GM18867 (cell line): Measurements from ENCODE around the gene MRPL21.

Experiments used
- ATAC-seq: cut with Tn5 transposase; IDR thresholded peaks from one replicate; pipeline ENCODE4 v1.9.1; 2021; ENCODE audit warnings: mild to moderate bottlenecking, moderate library complexity; ENCODE audit not compliant: unreplicated experiment

The MRPL21 gene

DNA sequence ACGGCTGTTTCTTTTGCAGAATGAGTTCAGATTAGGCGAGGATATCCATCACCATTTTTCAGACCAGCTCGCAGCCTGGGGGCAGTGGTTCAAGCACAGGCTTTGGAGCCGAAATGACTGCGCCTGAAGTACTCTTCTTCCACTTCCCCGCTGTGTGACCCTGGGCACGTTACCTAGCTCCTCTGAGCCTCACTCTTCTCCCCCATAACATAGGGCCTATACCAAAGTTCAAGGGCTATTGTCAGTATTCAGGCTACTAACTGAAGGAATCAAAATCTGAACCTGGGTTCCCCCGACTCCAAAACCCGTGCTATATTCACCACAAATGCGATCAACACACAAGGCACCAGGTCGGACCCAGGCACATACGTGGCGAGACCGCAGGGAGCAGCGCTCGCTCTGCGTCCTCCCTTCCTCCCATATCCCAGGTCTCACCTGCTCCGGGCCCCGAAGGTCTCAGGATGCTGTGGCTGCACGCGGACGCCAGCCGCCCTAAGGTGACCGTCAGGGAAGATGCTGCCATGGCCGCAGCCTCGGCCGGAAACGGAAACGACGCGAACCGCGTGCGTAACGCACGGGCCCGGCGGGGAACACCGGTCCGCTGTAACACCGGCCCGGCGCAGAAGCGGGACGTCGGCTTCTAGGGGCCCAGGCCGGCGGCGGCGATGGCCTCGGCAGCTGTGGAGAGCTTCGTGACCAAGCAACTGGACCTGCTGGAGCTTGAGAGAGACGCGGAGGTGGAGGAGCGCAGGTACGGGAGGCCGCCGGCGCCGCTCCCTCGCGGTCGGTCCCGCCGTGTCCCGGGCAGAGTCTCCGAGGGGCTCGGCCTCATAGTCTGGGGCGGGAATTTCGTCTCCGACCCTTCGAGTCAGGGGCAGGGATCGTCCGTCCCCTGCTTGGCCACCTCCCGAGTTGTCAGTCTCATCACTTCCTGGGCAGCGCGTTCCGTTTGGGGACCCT is at the start of gene MRPL21, which contains the start of gene IGHMBP2:
Gene MRPL21 (minus strand): TSS at position 545 of the 960 bp plus-strand sequence. CDS start 22 bp downstream, at position 523.
Gene IGHMBP2 (plus strand): TSS at position 604 of the 960 bp plus-strand sequence. CDS start 62 bp downstream, at position 666.
- peak; percentile 84 for ATAC-seq

DNA sequence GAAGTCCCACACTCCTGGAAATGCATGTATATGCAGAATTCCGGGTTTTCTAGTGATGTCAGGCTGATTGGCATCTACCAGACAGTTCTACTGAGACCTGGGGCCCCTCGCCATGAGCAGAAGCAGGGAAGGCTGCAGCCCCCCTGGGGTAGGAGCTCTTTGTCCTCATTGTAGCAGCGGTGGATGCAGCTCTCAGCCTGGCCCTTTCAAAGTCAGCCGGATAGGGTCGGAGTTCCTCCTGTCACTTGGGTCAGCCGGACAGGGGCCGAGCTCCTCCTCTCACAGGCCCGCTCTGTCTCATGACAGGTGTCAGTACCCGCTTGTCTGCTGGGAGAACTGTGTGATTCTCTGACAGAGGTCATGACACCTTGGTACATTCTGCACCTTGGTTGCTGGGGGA is 47.1 kb upstream of the MRPL21 start:
- ATAC-seq = no peak

DNA sequence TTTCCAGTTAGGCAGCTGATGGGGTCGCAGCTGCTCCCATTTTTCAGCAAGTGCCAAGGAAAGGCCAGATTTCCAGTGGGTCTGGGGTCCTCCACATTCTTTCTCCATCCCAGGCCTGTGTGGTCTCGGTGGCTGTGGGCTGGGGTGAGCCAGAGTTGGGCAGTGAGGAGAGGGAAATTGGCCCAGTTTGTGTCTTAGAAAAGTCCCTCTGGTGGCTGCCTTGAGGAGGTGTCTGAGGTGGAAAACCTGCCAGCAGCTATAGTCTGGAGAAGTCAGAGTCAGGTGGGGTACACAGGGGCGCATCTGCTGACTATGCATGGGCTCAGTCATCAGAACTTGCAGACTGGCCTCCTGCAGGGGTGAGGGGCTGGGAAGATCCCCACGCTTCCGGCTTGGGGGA is 46.6 kb upstream of the MRPL21 start:
- ATAC-seq = no peak

DNA sequence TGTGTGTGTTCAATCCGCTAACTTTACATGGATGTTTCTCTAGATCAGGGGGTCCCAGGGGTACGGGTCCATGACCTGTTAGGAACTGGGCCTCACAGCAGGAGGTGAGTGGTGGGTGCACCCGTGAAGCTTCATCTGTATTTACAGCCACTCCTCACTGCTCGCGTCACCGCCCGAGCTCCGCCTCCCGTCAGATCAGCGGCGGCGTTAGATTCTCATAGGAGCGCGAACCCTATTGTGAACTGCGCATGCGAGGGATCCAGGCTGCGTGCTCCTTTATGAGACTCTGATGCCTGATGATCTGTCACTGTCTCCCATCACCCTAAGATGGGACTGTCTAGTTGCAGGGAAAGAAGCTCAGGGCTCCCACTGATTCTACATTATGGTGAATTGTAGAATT is 45.3 kb upstream of the MRPL21 start:
- no peak for ATAC-seq

DNA sequence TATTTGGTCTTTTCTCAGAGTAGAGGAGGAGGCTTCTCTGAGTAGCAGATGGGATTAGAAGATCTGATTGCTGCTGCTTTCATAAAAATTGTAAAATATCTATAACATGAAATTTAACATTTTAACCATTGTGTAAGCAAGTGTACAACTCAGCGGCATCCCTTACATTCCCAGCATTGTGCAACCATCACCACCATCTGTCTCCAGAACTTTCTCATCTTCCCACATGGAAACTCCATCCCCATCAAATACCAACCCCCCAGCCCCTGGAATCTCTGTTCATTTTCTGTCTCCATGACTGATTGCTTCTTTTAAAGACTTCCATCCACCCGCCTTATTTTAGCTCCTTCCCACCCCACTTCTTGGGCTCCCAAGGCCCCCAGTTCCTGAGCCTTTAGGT is 44.9 kb upstream of the MRPL21 start:
- no peak for ATAC-seq

DNA sequence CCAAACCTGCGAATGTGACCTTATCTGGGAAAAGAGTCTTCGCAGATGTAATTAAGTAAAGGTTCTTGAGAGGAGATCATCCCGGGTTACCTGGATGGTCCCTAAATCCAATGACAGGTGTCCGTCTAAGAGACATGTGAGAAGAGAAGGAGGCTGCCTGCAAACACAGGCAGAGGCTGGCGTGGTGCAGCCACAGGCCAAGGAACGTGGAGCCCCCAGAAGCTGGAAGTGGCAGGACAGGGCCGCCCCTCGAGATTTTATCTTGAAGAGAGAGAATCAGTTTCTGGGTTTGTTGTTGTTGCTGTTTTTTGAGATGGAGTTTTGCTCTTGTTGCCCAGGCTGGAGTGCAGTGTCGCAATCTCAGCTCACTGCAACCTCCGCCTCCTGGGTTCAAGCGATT is 43.5 kb upstream of the MRPL21 start:
- ATAC-seq = no peak

DNA sequence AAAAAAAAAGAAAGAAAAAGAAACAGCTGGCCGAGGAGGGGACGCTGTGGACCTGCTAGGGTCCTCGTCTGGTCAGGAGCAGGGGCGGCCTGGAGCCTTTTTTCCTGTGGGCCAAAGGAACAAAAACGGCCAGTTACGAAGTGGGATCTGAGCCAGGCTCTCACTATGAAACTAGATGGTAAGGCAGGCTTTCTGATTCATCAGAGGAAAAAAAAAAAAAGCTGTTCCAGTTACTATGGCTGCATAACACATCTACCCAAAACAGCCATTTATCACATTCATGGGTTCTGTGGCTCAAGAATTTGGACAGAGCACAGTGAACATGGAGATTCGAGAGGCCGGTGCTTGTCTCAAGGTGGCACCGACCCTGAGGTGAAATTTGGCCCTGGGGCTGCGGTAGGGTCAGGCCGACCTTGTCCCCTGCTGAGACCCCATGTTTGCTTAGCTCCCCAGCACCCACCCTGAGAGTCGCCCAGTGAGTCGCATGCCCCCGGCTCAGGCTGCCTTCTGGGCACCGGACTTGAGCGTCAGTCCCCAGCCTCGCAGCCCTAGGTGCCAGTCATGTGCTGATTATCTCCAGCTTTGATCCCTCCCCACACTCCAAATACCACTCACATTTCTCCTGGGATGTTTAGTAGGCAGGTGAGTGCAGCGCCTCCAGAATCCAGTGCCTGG is 42.9 kb upstream of the MRPL21 start:
- ATAC-seq = no peak

DNA sequence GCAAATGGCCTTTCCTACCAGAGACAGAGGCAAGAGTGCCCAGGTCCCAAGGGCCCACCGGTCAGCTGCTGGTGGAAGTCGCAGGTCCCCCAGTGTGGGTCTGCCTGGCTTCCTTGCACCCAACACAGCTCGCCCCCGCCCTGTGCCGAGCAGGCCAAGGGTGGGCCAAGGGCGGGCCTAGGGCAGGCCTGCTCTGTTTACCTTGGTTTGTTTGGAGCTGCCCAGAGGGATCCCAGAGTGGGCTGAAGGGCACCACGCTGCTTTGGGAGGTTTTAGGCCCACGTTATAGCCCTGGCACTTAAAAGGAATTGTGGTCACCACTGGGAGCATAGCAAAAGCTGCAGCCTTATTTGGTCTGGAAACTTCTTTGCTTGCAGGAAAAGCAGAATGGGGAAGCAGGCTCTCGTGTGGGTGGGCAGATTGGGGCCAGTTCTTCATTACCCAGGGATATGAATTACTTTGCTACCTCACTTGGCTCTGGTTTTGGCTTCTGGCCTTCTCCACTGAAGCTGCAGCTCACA is 39.2 kb upstream of the MRPL21 start:
- ATAC-seq = no peak

DNA sequence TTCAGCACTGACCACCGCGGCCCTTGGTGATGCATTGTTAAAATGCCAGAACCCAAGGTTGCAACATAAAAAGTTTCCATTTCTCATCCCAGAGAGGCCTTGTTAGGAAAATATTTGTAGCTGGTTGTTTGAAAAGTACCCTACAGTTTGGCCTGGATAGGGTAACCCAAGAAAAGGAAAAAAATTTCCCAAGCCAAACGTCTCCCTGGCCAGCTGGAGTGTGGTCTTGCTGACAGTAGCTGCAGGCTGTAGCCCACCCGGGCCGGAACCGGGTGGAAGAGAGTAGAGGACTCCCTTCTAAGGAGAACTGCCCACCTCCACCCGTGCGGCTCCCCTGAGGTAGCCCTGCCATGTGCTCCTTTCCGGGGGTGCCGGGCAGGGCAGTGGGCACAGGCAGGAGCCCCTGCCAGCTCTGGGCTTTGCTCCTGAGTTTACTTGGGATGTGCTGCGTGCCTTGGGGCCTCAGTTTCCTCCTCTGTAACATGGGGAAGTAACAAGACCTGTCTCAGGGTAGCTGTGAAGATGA is 38.5 kb upstream of the MRPL21 start:
- no peak for ATAC-seq

DNA sequence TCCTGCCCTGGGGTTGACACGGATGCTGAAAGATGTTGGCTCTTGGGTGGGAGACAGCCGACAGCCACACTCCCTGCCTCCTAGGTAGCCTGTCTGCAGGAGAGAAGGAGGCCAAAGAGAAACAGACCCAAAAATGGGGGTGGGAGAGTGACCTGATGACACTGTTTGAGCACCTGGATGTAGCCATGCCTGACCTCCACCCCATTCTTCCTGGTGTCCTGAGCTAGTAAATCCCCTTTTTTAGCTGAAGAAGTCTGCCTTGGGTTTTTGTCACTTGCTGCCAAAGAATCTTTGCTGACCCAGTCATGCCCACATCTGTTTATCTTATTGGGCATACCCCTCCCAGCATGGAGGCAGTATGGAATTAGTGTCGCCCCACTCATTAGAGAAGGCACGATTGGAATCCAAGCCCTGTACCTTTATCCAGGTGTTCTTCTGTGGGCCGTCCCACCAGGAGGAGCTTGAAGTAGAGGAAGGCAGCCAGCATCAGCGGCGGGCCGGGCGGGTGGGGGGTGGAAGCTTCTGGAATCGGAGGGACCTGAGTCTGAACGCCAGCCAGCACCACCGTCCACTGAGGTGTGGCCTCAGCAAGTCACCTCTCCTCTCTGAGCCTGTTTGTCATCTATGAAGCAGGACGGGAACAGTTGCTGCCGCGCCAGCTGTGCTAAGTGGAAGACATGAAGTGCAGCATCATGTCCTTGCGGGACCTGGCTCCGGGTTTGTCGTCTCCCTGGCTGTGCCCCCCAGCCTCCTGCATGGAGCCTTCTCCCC is 37.9 kb upstream of the MRPL21 start:
- ATAC-seq = no peak

DNA sequence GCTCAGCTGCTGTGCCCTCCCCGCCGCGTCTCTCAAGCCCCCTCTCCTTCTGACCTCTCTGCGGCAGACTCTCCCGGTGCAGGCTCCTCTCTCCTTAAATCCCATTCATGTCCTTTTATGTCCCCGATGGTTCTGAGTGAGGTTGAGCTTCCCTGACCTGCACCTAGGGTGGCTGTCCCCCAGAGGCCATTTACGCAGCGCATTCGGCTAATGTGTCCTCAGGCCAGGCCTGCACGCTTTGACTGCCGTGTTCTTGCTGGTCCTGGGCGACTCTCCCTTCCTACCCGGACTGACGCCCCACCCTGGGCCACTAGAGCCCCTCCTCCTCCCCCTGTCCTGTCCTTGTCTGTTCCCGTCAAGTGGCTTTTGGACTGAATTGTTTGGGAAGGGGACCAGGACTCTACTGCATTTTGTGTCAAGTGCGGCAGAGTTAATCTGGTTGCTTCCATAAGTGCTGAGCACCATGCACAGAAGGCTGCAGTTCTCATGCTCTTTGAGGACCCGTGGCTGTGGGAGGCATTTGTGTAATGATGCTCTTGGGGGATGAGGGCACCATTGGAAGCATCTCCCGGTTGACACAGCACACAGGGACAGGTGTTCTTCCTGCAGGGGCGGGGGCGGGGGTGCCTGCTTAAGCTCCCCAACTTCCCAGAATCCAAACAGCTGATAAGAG is 37.2 kb upstream of the MRPL21 start:
- ATAC-seq = no peak

DNA sequence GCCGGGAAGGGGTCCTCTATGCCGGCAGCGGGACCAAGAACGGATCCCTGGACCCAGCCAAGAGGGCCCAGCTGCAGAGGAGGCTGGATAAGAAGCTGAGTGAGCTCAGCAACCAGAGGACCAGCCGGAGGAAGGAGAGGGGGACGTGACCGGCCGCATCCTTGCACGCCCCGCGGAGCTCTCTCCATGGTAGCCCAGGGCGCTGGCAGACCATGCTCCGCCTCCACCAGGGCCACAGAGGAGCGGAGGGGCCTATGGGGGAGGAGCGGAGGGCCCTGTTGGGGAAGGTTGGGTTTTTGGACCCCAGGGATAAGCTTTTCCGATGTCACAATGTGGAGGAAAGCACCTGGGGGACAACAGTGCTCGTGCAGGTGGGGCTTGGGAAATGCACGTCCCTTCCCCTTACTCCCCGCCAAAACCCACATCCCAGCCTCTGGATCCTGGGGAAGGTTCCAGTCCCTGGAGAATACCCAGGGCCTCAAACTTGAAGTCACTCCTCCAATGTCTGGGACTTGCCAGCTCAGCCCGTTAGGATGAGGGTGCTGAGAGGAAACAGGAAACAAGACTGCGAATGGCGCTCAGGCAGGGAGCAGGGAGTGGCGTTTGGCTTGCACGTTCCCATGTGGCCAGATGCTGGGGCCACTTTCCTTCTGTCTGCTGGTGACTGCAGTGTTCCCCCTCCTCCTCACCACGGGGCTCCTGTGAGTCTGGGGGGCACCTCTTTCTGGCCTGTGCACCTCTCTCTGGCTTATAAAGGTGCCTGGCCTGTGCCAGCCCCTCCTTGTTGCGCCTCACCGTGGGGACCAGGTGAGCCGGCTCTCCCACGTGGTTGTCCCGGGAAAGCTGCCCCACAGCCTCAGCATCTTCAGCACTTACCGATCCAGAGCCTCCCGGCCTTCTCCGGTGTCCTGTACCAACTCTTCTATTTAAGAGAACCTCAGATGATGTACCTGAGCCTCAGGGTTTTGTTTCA is 36.2 kb upstream of the MRPL21 start:
- ATAC-seq = no peak

DNA sequence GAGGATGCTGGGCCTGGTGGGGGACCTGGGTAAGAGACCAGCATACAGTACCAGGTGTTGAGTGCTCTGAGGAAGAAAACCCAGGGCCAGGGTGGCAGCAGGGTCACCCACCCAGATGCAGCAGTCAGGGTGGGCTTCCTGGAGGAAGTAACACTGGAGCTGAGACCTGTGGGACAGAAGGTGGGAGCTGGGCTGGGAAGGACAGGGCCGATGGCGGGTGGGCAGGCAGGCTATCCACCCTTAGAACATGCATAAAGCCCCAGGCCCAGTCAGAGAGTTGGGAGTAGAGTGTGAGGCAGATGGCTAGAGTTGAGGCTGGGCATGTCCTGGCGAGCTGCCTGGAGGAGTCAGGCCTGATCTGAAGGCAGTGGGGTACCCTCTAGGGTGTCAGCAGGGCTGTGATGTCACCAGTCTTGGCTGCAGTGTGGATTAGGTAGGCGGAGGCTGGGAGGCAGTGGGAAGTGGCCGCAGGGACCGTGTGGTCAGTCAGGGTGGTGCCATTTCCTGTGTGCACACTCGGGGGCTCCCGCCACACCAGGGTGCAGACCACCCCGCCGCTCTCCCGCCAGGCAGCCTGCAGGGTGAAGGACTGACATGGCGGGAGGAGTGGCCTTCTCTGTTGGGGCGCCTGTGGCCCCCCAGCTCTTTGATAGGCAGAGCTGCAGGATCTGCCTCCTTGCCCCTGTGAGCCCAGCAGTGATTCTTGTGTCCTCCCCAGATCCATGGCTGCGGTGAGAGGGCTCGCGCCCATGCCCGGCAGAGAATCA is 35.4 kb upstream of the MRPL21 start:
- no peak for ATAC-seq

DNA sequence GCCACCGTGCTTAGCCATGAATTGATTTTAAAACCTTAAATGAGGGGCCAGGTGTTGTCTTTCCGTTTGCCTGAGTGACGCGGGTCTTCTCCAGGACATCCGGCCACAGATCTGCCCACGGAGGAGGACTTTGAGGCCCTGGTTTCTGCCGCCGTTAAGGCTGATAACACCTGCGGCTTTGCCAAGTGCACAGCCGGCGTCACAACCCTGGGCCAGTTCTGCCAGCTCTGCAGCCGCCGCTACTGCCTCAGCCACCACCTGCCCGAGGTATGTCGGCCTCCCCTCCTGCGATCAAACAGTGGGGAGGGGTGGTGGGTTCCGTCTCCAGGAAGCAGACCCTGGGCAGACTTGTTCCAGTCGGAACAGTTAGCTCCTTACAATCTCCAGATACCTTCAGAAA is 34.5 kb upstream of the MRPL21 start:
- no peak for ATAC-seq

DNA sequence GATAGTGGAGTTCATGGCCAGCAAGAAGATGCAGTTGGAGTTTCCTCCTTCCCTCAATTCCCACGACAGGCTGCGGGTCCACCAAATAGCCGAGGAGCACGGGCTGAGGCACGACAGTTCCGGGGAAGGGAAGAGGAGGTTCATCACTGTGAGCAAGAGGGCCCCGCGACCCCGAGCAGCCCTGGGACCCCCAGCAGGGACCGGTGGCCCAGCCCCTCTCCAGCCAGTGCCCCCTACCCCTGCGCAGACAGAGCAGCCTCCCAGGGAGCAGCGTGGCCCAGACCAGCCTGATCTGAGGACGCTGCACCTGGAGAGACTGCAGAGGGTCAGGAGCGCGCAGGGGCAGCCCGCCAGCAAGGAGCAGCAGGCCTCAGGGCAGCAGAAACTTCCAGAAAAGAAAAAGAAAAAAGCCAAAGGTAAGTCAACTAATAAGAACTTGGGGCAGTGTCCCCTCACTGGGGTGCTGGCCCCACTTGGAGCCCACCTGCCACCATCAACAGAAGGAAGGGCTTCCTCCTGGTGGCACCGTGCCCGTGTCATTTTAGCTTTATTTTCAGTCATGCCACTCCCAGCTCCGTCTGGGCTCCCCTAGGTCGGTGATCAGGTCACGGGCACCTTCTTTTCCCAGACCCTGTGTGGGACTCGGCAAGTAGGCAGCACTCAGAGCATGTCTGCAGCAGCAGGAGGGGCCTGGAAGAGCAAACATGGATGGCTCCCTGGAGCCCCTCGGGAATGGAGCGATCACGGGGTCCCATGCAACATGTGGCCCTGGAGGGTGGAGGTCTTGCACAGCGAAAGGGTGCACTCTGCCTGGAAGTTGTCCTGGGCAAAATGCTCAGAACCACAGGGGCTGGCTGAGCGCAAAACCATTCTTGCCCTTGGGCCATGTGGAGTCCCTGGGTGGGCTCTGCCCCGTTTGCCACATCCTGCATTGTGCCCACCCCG is 33.3 kb upstream of the MRPL21 start:
- ATAC-seq = no peak

DNA sequence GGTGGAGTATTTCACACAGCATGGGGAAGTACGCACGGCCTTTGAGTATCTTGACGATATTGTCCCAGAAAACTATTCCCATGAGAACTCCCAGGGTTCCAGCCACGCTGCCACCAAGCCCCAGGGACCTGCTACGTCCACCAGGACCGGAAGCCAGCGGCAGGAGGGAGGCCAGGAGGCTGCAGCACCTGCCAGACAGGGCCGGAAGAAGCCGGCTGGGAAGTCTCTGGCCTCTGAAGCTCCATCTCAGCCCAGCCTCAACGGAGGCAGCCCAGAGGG is 32.7 kb upstream of the MRPL21 start:
- no peak for ATAC-seq
